Measurements from ENCODE around the gene SYTL3. TPM values are rescaled to one million over a fixed set of nuclear protein-coding genes. Genes with fewer than 3 reads are reported as not detected.

Gene SYTL3
- total and polyA plus RNA-seq, 8 donors: 3.1 to 14.6 (median 5.3) TPM

- Histone ChIP-seq H3K4me3 (no peak overlapping the region), H3K27me3 (no peaks in the 10 kb centered on the region), H3K27ac (no peak overlapping the region), H3K9me3 (no peaks in the 10 kb centered on the region), H3K4me1 (peaks cover 27 to 39% (median 34%) of the 10 kb centered on the region in 4 donors), H3K36me3 (peaks cover 0 to 16% (median 2%) of the 10 kb centered on the region in 4 donors)
- intact Hi-C loops (cut with DNase I; ENCODE audit: low total_unique reads): loop anchor here (10.0 kb wide), 1 partner anchor 65 kb away; no protein-coding TSS in a partner anchor
- 95 to 99% (median 98%) methylated on average over 4 of the region's 4 CpGs for WGBS, 5 donors
- DNase-seq: no peak
- TF ChIP-seq CTCF (IDR thresholded peaks at IDR 0.05) (no peak), POLR2AphosphoS5 (IDR thresholded peaks at IDR 0.05) (no peak), POLR2A (IDR thresholded peaks at IDR 0.05) (no peak), EP300 (IDR thresholded peaks at IDR 0.05) (no peak)
These were observed 60.0 kb downstream of the SYTL3 start for GRCh38 chr6:158709809-158710208.

- intact Hi-C loops (cut with DNase I; ENCODE audit: low total_unique reads): loop anchor here (10.0 kb wide), 1 partner anchor 64 kb away; no protein-coding TSS in a partner anchor
These were observed 61.4 kb downstream of the SYTL3 start for GRCh38 chr6:158711264-158711663.

GRCh38 chr6:158713469-158713868, 63.6 kb downstream of the SYTL3 start:
- WGBS, 5 donors: 93 to 96% (median 96%) methylated on average over 6 of the region's 6 CpGs
- intact Hi-C loops (cut with DNase I; ENCODE audit: low total_unique reads): loop anchor here (10.0 kb wide), 1 partner anchor 61 kb away; no protein-coding TSS in a partner anchor

More at GRCh38 chr6:158711264-158711663, 61.4 kb downstream of the SYTL3 start:
- H3K4me1 ChIP-seq: peaks cover 20 to 39% (median 24%) of the 10 kb centered on the region in 4 donors
- no peaks in the 10 kb centered on the region for H3K9me3 ChIP-seq
- 84 to 93% (median 89%) methylated on average over 10 of the region's 10 CpGs for WGBS, 5 donors
- peak in 1 of 2 donors; percentile 23 for DNase-seq
- no peak overlapping the region for H3K4me3 ChIP-seq
- H3K36me3 ChIP-seq: peaks cover 0 to 17% (median 4%) of the 10 kb centered on the region in 4 donors
- TF ChIP-seq CTCF (IDR thresholded peaks at IDR 0.05) (no peak), POLR2A (IDR thresholded peaks at IDR 0.05) (no peak), EP300 (IDR thresholded peaks at IDR 0.05) (no peak), POLR2AphosphoS5 (IDR thresholded peaks at IDR 0.05) (no peak)
- no peaks in the 10 kb centered on the region for H3K27me3 ChIP-seq
- peak overlapping the region in 1 of 5 donors; percentile 13 for H3K27ac ChIP-seq

GRCh38 chr6:158714706-158715105, 64.9 kb downstream of the SYTL3 start:
- Histone ChIP-seq H3K4me1 (peaks cover 0 to 25% (median 3%) of the 10 kb centered on the region in 4 donors), H3K4me3 (no peak overlapping the region), H3K36me3 (peaks cover 0 to 17% (median 3%) of the 10 kb centered on the region in 4 donors), H3K27me3 (no peaks in the 10 kb centered on the region), H3K27ac (peak overlapping the region in 2 of 5 donors; percentile 5 to 39), H3K9me3 (no peaks in the 10 kb centered on the region)
- WGBS, 5 donors: 80 to 92% (median 84%) methylated on average over 8 of the region's 8 CpGs
- intact Hi-C loops (cut with DNase I; ENCODE audit: low total_unique reads): loop anchor here (10.0 kb wide), 1 partner anchor 60 kb away; no protein-coding TSS in a partner anchor
- no peak for TF ChIP-seq EP300 (IDR thresholded peaks at IDR 0.05)
- no peak for TF ChIP-seq POLR2AphosphoS5 (IDR thresholded peaks at IDR 0.05)
- TF ChIP-seq CTCF (IDR thresholded peaks at IDR 0.05): no peak
- no peak for TF ChIP-seq POLR2A (IDR thresholded peaks at IDR 0.05)
- DNase-seq: no peak

More at GRCh38 chr6:158713469-158713868, 63.6 kb downstream of the SYTL3 start:
- peaks cover under 1 to 25% (median 5%) of the 10 kb centered on the region in 4 donors for H3K4me1 ChIP-seq
- TF ChIP-seq POLR2A (IDR thresholded peaks at IDR 0.05): no peak
- TF ChIP-seq POLR2AphosphoS5 (IDR thresholded peaks at IDR 0.05): no peak
- no peak for TF ChIP-seq EP300 (IDR thresholded peaks at IDR 0.05)
- TF ChIP-seq CTCF (IDR thresholded peaks at IDR 0.05): no peak
- no peak overlapping the region for H3K4me3 ChIP-seq
- H3K9me3 ChIP-seq: no peaks in the 10 kb centered on the region
- H3K36me3 ChIP-seq: peaks cover 0 to 17% (median 3%) of the 10 kb centered on the region in 4 donors
- no peak overlapping the region for H3K27ac ChIP-seq
- no peaks in the 10 kb centered on the region for H3K27me3 ChIP-seq
- DNase-seq: no peak

All from stomach (tissue), 9 donors.